Measurements from ENCODE around the gene MXI1.
A peak's percentile ranks its signal among the peaks of the same experiment; 100 is the strongest.
"Not testable (repeated sequence)": the region's sequence is repeated elsewhere in the genome, so short reads cannot be mapped to it uniquely, and the experiment has no call there.

MXI1 gene

DNA sequence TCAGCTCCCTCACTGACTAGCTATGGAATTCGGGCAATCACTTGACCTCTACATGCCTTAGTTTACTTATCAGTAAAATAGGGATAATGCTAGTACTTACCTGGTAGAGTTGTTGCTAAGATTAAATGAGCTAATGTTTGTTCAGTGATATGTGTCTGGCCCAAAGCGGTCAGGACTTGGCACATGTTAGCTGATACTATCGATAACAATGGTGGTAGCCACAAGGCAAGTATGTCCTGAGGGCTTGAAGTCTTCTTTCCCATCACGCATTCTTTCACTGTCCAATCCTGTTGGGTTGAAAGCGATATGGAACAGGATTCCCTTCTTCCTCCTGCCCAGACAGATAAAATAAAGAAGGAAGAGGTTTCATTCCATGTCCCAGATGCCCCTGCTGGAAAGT, 25.5 kb upstream of the MXI1 start:
- DNase-seq = no peak

DNA sequence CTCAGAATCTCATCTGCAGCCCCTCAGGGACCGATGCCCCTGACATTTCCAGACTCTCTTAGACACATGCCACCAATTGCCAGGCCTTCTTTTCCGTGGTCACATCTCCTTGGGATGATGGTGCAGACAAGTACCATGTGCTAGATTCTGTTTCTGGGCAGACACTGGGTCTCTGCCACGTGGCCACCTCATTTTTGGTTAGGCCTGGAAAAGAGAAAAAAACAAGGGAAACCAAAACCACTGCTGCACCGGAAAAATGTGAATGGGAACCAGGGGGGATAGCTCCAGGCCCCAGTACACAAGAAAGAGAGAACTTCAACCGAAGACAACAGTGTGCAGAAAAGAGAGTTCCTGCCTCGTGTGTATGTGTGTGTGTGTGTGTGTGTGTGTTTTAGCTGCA, 23.0 kb upstream of the MXI1 start:
- DNase-seq = no peak

DNA sequence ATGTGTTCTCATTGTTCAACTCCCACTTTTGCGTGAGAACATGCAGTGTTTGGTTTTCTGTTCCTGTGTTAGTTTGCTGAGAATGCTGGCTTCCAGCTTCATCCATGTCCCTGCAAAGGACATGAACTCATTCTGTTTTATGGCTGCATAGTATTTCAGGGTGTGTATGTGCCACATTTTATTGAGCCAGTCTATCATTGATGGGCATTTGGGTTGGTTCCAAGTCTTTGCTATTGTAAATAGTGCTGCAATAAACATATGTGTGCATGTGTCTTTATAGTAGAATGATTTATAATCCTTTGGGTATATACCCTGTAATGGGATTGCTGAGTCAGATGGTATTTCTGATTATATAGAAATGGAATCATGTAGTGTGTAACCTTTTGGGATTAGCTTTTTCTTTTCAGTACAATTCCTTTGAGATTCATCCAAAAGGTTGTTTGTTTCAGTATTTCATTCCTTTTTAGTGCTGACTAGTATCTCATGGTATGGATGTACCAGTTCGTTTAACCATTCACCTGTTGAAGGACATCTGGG, 21.7 kb upstream of the MXI1 start:
- not testable (repeated sequence) for DNase-seq

DNA sequence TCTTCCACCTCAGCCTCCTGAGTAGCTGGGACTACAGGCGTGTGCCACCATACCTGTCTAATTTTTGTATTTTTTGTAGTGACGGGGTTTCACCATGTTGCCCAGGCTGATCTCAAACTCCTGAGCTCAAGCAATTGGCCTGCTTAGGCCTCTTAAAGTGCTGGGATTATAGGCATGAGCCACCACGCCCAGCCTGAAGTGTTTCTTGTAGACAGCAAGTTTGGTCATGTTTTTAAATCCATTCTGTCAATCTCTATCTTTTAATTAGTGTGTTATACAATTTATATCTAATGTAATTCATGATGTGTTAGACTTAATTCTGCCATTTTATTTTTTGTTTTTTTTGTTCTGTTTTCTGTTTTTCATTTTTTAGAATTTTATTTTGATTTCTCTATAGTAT, 17.2 kb upstream of the MXI1 start:
- no peak for DNase-seq

DNA sequence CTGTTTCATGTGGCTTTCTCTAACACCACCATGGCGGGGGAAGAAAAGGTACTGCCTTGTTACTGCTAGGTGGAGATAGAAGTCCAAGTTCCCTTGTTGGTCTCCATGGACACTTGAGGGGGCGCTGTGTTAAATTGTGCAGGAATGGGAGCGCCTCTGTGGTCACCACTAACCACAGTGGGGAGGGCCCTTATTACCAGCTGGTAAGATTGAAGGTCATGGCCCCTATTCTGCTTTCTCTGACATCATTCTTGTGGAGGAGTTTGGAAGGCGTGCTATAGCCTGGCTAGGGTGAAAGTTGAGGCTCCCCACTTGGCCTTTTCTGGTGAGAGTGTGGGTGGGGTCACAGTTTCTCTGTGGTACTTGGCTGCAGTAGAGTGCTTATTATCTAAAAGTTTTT, 14.9 kb upstream of the MXI1 start:
- no peak for DNase-seq

DNA sequence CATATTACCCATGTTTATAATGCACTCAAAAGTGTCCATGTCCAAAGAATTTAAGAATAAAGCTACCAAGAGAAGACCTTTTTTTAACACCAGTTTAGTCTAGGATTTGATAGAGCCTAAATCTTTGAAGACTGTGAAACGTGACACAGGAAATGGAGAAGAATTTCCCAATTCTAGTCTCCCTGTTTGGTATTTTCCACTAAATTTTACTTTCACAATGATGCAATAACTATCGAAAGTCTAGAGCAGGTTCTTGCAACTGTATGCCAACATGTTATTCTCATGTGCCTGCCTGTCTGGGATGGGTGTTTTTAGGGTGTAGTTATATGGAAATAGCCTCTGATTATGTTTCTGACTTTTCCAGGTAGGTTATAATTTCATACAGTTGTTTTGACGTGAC, 6.9 kb upstream of the MXI1 start:
- DNase-seq = no peak

DNA sequence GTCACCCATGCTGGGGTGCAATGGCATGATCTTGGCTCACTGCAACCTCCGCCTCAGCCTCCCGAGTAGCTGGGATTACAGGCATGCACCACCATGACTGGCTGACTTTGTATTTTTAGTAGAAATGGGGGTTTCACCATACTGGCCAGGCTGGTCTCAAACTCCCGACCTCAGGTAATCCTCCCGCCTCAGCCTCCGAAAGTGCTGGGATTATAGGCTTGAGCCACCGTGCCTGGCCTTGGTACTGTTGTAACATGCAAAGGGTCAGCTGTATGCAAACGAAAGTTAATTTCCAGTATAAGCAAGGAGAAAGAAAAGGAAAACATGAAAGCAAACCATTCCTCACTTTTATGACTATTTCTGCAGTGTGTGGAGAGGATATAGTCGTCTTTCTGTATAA, 6.4 kb upstream of the MXI1 start:
- DNase-seq = not testable (repeated sequence)

DNA sequence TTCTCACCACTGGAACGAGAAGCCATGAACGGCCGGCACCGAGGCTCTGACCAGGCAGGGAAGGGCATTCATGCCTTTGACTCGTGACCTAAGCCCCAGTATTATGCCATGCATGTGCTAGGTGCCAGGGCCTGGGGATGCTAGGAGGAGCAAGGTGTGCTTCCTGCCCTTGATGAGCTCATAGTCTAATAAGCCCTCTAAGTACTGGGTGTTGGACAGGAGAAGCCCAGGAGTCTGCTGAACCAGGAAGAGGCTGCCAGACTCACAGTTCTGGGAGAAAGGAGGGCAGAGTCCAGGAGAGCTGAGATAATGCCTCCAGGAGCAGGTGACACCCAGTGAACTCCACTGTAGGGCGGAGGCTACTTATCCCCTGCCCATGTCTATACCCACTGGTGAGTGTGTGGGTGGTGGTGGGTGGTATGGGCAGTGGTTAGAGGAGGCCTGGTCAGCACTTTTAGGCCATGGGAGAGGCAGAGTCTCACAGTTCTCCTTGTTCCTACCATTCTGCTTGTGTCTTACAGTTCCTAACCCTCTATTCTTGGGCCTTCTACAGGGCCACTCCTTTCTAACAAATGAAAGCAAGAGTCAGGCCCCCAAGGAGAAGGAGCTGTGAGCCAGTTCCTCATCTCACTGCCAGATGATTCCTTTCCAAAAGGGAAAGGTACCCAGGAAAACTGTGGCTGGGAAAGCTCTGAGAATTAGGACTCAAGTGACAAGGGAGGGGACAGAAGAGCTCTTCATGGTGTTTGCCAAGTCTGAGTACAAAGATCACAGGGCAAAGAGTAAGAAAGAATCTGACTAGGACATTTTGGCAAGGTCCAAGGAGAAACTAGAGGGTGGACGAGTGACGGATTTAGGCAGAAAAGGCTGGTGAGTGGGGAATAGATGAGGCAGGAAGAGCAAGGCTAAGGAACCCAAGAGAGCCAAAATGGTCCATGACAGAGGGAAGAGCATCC, 3.6 kb upstream of the MXI1 start:
- DNase-seq = no peak

DNA sequence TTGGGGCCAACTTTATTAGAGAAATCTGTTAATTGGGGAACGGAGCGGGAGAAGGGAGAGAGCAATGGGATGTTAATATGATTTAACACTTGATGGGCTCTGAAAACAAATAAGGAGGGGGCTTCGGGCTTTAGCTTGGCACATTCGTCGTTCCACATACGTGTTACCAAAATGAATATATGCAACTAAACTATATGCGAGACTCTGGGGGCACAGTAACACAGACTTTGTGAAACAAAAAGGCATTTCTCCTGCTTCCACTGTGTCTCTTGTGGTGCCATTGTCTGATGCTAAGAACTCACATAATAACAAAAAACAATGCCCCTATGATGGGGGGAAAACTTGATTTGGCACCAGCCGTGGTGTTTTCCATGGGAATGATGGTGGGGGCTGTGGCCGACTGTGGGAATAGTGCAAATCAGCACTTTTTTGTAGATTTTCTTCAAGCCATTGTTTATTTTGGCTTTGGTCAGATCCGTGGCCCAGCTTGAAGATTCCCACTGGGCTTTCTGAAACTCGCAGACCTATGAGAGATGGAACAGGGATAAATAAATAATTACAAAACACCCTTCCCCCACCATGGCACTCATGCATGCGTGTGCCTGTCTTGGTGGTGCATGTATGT, 2.2 kb upstream of the MXI1 start:
- no peak for DNase-seq

DNA sequence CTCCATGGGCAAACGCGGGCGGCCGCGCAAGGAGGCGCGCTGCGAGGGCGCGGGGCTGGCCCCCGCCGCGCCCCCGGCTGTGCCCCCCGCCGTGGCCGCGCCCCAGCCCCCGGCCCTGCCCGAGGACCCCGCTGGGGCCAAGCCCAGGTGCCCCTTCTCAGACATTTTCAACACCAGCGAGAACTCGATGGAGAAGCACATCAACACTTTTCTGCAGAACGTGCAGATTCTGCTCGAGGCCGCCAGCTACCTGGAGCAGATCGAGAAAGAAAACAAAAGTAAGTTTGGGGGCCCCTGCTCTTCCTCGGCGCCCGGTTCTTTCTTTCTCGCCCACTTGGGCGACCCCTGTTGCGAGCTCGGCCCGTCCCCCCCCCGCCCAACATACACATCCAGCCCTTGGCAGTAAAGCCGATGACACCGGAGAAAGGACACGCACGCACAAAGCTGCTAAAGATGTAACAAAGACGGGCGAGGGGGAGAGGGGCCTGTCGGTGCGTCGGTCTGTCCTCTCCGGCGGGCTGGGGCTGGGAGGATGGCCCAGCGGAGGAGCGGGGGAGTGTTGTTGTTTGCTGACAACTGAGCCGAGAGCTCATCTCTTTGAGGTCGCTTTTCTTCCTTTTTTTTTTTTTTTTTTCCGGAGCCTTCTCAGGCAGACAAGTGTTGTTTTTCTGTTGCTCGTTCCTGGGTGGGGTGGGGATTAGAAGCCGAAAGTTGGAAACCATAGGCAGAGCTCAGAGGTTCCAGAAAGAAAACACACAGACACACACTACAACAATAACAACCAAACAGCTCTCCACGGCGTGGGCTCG, 604 bp downstream of the MXI1 start:
- DNase-seq = peak; percentile 48

DNA sequence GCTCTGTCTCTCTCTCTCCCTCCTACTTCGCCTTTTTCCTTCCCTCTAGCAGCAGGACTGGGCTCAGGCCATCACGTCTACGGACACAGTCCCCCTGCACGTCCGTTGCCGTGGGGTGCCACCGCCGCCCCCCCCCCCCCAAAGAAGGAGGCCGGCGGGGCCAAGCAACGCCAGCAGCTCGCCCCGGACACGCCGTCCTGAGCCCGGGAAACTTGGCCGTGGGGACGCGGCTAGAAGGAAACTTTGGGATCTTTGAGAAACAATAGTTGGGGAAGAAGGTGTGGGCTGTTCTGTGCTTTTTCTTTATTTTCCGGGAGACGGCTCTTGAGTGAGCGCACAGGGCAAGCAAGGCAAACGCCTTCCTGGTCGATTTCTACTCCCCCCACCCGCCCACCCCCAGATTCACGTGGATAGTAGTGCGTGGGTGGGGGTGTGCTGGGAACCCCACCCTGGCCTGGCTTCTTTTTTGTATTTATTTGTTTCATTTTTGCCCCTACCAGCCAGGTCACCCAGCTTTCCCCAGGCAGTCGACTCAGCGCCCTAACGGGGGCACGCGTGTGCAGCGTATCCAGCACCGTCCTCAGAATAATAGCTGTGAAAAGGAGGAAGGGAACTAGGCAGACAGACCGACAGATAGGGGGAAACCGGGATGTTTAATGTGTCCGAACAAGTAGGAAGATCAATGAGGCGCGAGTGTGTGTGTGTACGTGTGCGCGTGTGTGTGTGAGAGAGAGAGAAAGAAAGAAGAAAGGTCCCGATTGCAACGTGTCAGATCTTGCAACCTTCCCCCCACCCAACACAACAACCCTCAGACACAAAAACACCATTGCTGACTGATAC, 1.4 kb downstream of the MXI1 start:
- DNase-seq = peak; percentile 34

DNA sequence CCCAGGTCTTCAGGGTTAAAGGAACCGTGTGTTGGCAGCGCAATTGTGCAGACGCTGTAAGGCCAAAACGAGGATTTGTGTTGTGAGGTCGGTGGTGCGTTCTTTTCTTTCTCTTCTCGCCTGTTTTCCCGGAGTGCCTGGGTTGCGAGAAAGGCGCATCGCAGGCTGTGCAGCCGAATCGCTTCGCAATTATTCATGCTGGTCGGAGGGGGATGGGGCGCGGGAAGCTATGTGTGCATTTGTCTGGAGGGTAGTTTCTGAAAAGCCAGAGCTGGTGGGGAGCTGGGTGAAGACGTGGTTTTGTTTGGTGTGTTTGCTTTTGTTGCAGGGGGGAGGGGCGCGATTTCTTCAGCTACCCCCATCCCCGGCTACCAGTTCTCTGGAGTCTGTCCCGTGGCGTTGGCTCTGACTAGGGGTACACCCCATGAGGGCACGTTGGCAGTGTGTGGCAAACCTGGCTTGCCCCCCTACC, 2.1 kb downstream of the MXI1 start:
- peak; percentile 72 for DNase-seq

DNA sequence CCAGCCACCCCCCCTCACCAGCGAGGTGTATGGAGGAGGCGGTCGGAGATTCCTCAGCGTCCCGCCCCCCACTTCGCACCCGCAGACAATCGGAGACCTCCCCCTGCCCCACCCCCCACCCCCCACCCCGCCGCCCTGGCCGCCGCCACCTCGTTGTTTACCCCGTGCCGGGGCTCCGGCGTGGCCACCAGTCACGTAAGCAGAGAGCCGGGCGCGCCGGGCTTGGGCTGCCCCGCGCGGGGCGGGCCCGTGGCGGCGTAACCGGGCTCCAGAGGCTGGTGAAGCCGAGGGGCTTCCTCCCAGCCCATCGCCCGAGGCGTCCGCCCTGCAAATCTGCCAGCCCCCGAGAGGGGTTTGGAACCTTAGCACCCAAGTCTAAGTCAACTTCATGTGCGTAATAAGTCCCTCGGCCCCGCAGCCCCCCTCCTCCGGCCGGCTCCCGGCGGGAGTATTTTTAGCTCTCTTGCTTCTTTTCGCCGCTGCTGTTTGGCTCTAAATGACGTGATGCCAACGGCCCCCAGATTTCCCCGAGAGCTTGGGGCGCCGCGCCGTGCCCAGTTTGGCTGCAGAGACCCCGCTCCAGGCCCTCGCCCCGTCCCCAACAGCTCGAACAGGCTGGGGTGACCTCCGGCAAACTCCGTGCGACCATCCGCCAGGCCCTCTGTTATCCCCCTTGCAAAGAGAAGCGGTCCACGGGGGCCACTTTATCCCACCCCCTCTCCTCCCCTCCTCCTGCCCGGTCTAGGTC, 2.7 kb downstream of the MXI1 start:
- DNase-seq = peak; percentile 55

DNA sequence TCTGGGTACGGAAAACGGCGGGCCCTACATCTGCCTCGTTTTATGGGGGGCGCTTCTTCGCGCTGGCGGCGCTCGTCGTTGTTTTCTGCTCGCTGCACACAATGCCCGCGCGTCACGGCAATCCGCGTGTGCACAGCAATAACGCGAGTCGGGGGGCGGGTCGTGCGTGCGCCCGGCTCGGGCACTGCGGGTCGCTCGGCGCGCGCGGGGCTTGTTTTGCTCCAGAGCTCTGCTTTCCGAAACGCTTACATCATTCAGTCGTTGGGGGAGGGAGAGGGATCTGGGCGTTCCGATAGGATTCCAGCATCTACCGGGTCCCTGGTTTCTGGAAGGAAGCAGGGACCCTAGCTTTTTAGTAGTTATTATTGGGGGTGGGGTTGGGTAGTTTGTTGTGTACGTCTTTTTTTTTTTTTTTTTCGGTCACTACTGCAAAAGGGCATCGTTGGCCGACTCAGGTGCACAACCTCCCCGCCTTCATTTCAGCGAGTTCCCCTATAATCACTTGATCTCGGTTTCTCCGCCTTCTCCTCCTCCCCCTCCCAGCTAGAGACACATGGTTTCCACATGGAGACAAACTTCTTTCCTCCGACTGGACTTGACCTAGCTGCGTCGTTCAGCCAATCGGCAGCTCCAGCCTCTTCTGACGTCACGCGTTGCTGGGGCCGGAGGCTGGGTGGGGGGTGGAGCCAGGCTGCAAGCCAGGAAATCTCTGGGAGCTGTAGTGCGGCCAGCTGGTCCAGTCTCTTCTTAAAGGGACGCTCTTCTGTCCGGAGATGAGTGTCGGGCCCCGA, 3.5 kb downstream of the MXI1 start:
- DNase-seq = peak; percentile 92

DNA sequence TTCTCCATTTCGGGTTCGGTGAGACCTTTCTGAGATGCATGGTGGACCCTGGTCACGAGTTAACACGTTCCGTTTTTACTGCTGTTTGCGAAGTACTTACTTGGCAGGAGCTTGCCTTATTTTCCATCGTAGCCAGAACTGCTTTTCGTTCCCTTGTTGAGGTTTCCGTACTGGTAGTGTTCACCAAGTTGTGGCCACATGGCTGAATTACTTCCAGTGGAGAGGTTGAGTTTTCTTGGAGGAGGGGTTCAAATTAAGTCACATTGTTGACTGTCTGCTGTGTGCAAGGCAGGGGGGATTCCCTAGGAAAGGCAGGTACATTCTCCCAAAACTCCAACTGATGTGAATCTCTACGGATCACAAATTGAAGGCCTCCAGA, 4.0 kb downstream of the MXI1 start:
- no peak for DNase-seq

DNA sequence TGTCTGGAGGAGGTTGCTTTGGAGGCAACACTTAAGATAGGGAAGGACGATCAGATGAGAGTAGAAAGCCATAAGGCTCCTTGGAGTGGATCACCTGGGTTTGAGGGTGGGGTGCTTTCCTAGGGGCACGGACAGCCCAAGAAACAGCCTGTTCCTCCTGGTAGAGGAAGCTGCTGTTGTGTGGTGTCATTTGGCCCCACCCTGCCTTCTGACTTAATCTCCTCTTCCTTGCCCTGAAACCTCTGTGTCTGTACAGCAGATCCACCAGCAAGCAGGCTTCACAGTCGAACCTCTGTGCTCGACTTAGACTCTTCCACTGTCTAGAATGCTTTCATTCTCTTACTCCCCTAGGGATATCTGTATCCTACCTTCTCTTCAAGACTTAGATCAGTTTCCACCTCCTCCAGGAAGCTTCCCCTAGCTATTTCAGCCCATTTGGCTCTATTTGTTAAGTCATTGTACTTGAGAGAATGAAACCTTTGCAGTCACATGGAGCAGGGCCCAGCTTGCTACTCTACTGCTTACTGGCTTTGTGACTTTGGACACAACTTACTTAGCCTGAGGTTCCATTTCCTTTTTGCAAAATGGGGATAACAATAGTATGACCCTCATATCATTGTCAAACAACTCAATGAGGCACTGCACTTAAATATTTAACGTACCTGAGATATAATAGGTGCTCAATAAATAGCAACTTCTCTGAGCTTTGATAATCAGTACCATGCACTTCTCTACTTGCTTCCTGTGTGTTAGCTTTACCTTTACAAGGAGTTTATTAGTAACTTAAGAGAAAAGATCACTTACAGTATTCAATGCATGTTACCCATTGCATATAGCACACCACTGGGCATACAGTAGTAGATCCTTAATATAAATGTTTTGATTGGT, 5.0 kb downstream of the MXI1 start:
- peak; percentile 68 for DNase-seq

DNA sequence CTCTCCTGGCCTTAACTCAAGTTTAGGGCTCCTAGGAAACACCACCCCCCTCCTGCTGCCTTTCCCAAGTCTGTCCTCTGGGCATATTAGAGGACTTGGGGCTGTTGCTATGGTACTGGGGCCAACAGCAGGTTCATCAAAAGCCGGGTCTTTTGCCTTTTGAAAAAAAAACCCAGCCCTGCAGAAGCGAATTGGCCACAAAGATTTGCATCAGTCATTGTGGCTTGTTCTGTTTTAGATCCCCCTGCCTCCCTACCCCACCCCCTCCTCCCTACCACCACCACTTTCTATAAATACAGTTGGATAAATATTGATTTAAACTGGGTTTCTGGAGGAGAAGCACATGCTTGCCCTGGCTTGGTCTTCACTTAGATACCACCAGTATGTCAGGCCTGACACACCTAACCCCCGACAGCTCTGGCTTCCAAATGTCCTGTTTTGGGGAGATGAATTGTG, 7.0 kb downstream of the MXI1 start:
- peak; percentile 21 for DNase-seq

DNA sequence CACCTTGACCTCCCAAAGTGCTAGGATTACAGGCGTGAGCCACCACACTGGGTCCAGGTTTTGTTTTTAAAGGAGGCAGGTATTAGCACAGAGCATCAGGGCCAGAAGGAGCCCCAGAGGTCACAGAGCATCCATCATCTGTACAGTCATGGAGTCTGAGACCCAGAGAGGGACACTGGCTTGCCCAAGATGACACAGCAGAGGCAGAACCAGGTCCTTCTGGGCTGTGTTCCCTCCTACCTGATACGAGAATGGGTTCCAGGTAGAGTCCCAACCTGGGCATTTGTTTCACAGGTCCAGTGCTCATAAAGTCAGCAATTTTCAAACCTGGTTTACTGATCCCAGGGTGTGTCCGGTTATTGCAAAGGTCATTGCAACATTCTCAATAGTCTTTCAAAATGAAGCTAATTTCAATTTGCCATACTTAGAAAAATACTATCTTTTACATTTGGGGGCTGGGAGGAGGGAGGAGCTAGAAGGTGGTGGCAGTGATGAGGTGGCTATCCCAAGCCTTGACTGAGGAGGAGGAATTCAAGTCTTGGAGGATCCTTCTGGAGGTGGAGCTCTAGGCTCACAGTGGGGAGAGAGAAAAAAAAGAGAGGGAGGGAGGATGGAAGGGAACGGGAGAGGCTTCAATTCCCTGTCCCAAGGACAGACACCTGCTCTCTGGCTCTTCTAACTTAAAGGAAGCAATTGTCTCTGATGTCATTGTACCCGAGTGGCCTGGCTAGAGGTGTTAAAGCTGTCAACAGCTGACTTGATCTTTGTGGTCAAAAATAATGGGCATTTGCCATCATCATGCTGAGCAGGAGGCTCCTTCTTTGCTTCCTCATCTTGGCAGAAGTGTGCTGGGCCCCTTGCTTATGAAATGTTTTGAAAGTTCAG, 8.1 kb downstream of the MXI1 start:
- DNase-seq = peak; percentile 20
